Measurements from ENCODE around the gene GPC5.
"Not testable (repeated sequence)": the region's sequence is repeated elsewhere in the genome, so short reads cannot be mapped to it uniquely, and the experiment has no call there.

The GPC5 gene

DNA sequence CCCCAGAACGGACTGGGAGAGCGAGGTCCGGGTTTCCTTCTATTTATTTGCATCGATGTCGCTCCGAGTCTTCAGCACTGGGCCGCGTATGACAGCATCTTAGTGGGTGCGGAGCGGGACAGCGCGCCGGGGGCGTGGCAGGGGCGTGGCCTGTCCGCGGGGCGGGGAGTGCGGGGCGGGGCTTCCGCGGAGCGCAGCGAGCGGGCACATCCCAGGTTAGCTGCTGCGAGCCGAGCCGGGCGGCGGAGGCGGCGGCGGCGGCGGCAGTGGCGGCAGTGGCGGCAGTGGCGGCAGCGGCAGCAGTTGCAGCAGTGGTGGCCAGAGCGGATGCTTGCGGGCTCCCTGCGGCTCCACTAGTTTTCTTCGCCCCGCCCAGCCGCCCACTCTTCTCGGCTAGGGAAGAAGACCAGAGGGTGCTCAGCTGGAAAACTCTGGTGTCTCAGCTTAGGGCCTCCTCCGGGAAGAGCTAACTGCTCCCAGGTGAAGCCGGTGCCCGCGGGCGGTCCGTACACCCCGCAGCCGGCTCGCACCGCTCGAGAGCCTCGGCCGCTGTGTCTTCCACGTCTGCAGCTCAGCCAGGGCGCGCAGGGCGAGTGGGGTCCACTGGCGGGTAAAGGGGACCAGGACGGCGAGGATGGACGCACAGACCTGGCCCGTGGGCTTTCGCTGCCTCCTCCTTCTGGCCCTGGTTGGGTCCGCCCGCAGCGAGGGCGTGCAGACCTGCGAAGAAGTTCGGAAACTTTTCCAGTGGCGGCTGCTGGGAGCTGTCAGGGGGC lies at the start of gene GPC5:
Gene GPC5, plus strand, starts transcription at position 209 of the 776 bp plus-strand sequence.
- no peaks in the 10 kb centered on the region for H3K36me3 ChIP-seq (ENCODE audit: control insufficient read depth, low read depth, low read length)
- H3K27ac ChIP-seq (ENCODE audit: low read length), result no peak within 1 kb of the TSS
- peaks cover 50% of the 10 kb centered on the region for H3K27me3 ChIP-seq (ENCODE audit: control insufficient read depth, insufficient read depth, low read length)
- peak within 1 kb of the TSS; percentile 75 for H3K4me3 ChIP-seq (ENCODE audit: low read length)
- no peaks in the 10 kb centered on the region for H3K9me3 ChIP-seq (ENCODE audit: control insufficient read depth, low read depth, low read length)
- H3K4me1 ChIP-seq (ENCODE audit: control insufficient read depth, low read depth, low read length), result peaks cover 3% of the 10 kb centered on the region
- H3K9ac ChIP-seq (ENCODE audit: low read length), result no peak within 1 kb of the TSS

DNA sequence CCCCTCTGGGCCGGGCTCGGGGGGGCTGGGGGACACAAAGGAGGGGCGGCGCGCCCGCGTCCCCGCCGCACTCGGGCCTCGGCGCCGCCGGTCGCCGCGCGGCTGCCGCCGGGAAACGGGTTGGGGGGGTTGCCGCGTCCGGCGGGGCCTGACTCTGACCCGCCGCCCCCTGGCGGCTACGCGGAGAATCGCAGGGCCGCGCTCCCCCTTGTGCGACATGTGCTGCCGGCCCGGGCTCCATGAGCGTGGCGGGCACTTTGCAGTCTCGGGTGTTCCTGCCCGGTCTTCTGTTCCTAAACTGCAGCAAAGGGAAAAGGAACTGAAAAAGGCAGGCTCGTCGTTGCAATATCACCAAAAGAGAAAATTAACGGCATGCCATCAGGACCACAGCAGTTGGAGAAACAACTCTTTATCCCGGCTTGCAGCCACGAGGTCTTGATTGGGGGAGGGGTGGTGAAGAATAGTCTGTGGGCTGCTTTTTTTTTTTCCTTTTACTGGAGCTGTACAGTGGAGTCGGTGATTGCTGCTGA lies 49.5 kb upstream of the GPC5 start:
- Histone ChIP-seq H3K27ac (ENCODE audit: low read length) (peak overlapping the region; percentile 92), H3K36me3 (ENCODE audit: control insufficient read depth, low read depth, low read length) (peaks cover 50% of the 10 kb centered on the region), H3K27me3 (ENCODE audit: control insufficient read depth, insufficient read depth, low read length) (peaks cover 8% of the 10 kb centered on the region)

DNA sequence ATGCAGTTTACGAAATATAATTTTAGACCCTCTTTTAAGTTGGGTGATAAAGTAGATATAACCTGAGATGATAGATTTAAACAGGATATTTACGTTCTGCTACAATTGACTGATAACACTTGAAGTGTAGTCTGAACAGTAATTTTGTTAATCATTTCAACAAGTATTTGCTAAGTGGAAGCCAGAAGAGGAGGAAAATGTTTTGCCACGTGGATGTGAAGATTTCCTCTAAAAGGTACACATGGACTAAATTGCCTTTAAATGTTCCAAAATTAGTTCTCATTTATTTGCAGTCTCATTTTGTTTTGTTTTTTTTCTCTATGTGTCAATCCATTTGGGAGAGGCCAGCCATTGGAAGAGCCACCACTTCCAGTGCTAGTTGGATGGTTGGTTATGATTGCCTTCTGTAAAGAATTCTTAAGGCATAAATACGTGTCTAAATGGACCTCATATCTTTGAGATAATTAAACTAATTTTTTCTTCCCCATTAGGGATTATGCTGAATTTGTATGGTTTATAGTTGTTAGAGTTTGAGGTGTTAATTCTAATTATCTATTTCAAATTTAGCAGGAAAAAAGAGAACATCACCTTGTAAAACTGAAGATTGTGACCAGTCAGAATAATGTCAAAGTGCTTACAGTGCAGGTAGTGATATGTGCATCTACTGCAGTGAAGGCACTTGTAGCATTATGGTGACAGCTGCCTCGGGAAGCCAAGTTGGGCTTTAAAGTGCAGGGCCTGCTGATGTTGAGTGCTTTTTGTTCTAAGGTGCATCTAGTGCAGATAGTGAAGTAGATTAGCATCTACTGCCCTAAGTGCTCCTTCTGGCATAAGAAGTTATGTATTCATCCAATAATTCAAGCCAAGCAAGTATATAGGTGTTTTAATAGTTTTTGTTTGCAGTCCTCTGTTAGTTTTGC lies 48.2 kb upstream of the GPC5 start:
- peak overlapping the region; percentile 92 for H3K27ac ChIP-seq (ENCODE audit: low read length)
- peaks cover 63% of the 10 kb centered on the region for H3K36me3 ChIP-seq (ENCODE audit: control insufficient read depth, low read depth, low read length)

More for the DNA sequence above, 49.5 kb upstream of the GPC5 start:
- peaks cover 20% of the 10 kb centered on the region for H3K4me1 ChIP-seq (ENCODE audit: control insufficient read depth, low read depth, low read length)
- no peaks in the 10 kb centered on the region for H3K9me3 ChIP-seq (ENCODE audit: control insufficient read depth, low read depth, low read length)
- peak overlapping the region; percentile 100 for H3K9ac ChIP-seq (ENCODE audit: low read length)
- H3K4me3 ChIP-seq (ENCODE audit: low read length), result peak overlapping the region; percentile 96

DNA sequence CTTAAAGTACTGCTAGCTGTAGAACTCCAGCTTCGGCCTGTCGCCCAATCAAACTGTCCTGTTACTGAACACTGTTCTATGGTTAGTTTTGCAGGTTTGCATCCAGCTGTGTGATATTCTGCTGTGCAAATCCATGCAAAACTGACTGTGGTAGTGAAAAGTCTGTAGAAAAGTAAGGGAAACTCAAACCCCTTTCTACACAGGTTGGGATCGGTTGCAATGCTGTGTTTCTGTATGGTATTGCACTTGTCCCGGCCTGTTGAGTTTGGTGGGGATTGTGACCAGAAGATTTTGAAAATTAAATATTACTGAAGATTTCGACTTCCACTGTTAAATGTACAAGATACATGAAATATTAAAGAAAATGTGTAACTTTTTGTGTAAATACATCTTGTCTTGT lies 47.3 kb upstream of the GPC5 start:
- H3K4me1 ChIP-seq (ENCODE audit: control insufficient read depth, low read depth, low read length), result peaks cover 20% of the 10 kb centered on the region
- H3K9me3 ChIP-seq (ENCODE audit: control insufficient read depth, low read depth, low read length), result no peaks in the 10 kb centered on the region
- H3K9ac ChIP-seq (ENCODE audit: low read length), result peak overlapping the region; percentile 100
- no peak overlapping the region for H3K27ac ChIP-seq (ENCODE audit: low read length)
- H3K36me3 ChIP-seq (ENCODE audit: control insufficient read depth, low read depth, low read length), result peaks cover 72% of the 10 kb centered on the region
- H3K4me3 ChIP-seq (ENCODE audit: low read length), result peak overlapping the region; percentile 96
- H3K27me3 ChIP-seq (ENCODE audit: control insufficient read depth, insufficient read depth, low read length), result peaks cover 6% of the 10 kb centered on the region

More for the DNA sequence above, 48.2 kb upstream of the GPC5 start:
- Histone ChIP-seq H3K4me1 (ENCODE audit: control insufficient read depth, low read depth, low read length) (peaks cover 20% of the 10 kb centered on the region), H3K9me3 (ENCODE audit: control insufficient read depth, low read depth, low read length) (no peaks in the 10 kb centered on the region), H3K27me3 (ENCODE audit: control insufficient read depth, insufficient read depth, low read length) (peaks cover 8% of the 10 kb centered on the region), H3K9ac (ENCODE audit: low read length) (peak overlapping the region; percentile 100), H3K4me3 (ENCODE audit: low read length) (peak overlapping the region; percentile 96)

DNA sequence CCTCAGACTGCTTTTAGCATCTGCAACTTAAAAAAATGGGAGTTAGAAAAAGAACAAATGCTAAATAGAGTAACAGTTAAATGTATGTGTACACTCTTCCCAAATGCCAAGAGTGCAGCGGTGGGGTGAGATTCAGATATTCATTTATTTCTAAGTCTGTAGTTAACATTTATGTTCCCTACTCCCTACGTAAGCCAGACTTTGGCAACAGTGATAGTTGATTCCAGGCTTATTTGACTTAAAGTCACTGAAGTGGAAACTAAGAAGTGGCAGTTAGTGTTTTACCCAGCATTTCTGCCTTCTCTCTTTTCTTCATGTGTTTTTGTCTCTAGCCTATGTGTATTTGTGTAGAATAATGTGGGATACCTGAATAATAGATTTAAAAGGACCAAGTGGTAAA lies 46.4 kb upstream of the GPC5 start:
- Histone ChIP-seq H3K27me3 (ENCODE audit: control insufficient read depth, insufficient read depth, low read length) (no peaks in the 10 kb centered on the region), H3K36me3 (ENCODE audit: control insufficient read depth, low read depth, low read length) (peaks cover 80% of the 10 kb centered on the region), H3K9ac (ENCODE audit: low read length) (no peak overlapping the region), H3K27ac (ENCODE audit: low read length) (no peak overlapping the region), H3K4me3 (ENCODE audit: low read length) (peak overlapping the region; percentile 96), H3K9me3 (ENCODE audit: control insufficient read depth, low read depth, low read length) (no peaks in the 10 kb centered on the region), H3K4me1 (ENCODE audit: control insufficient read depth, low read depth, low read length) (peaks cover 15% of the 10 kb centered on the region)

DNA sequence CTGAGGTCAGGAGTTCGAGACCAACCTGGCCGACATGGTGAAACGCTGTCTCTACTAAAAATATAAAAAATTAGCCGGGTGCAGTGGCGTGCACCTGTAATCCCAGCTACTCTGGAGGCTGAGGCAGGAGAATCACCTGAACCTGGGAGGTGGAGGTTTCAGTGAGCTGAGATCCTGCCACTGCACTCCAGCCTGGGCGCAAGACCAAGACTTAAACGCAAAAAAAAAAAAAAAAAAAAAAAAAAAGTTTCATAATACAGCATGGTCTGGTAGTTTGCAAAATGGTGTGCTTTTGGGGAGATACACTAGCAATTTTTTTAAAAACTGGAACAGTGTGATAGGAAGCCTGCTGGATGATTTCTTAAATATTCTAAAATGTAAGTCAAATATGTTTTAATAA lies 45.5 kb upstream of the GPC5 start:
- not testable (repeated sequence) for H3K4me3 ChIP-seq (ENCODE audit: low read length); H3K27me3 ChIP-seq (ENCODE audit: control insufficient read depth, insufficient read depth, low read length); H3K27ac ChIP-seq (ENCODE audit: low read length); H3K9me3 ChIP-seq (ENCODE audit: control insufficient read depth, low read depth, low read length); H3K9ac ChIP-seq (ENCODE audit: low read length)
- H3K4me1 ChIP-seq (ENCODE audit: control insufficient read depth, low read depth, low read length), result peaks cover 15% of the 10 kb centered on the region
- H3K36me3 ChIP-seq (ENCODE audit: control insufficient read depth, low read depth, low read length), result peaks cover 84% of the 10 kb centered on the region

DNA sequence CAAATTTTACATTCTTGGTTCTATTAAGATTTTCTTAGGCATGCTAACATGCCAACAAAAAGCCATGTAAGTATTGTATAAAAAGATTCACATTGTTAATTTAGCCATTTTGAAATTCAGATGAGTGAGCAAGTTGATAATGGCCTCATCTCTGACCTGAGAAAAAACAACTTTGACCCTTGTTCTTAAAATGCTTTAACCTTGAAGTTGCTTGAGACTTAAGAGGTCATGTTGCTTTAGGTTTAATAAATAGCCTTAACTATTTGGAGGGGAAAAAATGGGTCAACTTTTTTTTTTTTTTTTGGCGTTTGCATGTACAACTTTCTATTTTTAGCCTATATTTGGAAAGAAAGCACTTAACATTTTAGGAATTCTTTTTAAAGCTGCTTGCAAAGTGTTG lies 44.9 kb upstream of the GPC5 start:
- H3K4me1 ChIP-seq (ENCODE audit: control insufficient read depth, low read depth, low read length), result peaks cover 15% of the 10 kb centered on the region
- H3K27me3 ChIP-seq (ENCODE audit: control insufficient read depth, insufficient read depth, low read length), result no peaks in the 10 kb centered on the region
- peaks cover 84% of the 10 kb centered on the region for H3K36me3 ChIP-seq (ENCODE audit: control insufficient read depth, low read depth, low read length)
- no peak overlapping the region for H3K27ac ChIP-seq (ENCODE audit: low read length)
- H3K9me3 ChIP-seq (ENCODE audit: control insufficient read depth, low read depth, low read length), result no peaks in the 10 kb centered on the region
- H3K4me3 ChIP-seq (ENCODE audit: low read length), result no peak overlapping the region
- H3K9ac ChIP-seq (ENCODE audit: low read length), result peak overlapping the region; percentile 11

DNA sequence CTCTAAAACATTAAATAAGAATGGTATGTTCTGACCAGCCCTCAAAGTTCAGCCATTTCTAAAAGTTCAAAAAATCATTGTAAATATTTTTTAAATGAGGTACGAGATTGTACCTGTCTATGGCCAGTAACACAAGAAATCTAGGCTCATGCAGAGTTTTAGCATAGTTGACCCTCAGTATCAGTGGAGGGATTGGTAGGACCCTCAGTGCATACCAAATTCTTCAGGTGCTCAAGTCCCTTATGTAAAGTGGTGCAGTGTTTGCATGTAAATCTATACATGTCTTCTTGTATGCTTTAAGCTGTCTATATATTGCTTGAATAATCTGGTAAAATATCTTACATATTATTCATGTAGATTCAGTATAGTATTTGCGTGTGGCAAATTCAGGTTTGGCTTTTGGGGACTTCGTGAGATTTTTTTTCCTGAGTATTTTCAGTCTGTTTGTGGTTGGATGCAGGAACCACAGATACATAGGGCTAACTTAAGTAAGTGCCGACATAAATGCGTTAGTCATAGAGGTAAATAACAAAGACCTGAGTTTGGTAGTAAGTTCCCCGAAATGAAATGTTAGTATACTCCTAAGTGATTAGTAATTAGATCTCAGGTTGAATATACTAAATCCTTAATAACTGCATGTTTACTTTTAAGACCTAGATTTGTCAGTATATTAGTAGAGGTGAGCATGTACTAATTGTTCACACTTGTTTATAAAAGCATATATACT lies 43.2 kb upstream of the GPC5 start:
- Histone ChIP-seq H3K27me3 (ENCODE audit: control insufficient read depth, insufficient read depth, low read length) (no peaks in the 10 kb centered on the region), H3K9me3 (ENCODE audit: control insufficient read depth, low read depth, low read length) (no peaks in the 10 kb centered on the region), H3K36me3 (ENCODE audit: control insufficient read depth, low read depth, low read length) (peaks cover 71% of the 10 kb centered on the region), H3K4me1 (ENCODE audit: control insufficient read depth, low read depth, low read length) (peaks cover 12% of the 10 kb centered on the region), H3K27ac (ENCODE audit: low read length) (no peak overlapping the region), H3K9ac (ENCODE audit: low read length) (no peak overlapping the region), H3K4me3 (ENCODE audit: low read length) (no peak overlapping the region)

DNA sequence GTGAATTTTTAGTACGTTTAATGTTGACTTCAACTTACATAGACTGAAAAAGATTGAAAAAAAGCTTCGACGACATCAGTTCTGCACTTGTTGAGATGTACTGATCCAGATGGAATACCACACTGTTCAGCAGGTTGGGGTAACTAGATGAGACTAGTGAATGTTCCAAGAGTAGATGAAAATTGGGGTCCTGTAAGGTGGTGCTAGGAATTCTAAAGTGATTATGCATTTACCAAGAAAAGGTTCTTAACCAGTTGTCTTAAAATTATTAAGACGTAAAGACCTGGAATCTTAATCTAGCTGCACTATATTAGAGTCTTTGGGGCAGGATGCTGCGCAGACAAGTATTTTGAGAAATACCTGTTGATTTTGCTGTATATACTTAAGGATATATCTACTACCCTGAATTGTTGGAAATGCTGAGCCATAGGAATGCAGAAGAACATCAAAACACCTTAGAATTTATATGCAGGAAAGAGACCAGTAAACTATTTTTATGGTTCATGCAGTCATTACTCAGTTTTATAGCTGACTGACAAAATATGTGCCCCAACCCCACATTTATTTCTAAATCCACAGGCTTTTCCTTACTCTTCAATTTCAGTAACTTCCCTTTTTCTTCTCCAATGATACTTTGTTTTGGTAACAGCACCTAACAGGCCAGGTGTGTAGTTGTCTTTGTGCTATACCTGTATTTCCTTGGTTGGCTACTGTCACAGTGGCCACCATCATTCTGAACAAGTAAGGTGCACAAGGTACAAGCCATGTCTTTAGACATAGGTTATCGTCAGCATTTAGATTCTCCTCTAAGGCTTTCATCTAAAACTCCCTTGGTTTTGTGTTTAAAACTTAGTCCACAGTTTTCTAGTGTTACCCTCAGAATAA lies 42.4 kb upstream of the GPC5 start:
- Histone ChIP-seq H3K27ac (ENCODE audit: low read length) (no peak overlapping the region), H3K4me1 (ENCODE audit: control insufficient read depth, low read depth, low read length) (peaks cover 4% of the 10 kb centered on the region), H3K9me3 (ENCODE audit: control insufficient read depth, low read depth, low read length) (no peaks in the 10 kb centered on the region), H3K9ac (ENCODE audit: low read length) (no peak overlapping the region), H3K4me3 (ENCODE audit: low read length) (no peak overlapping the region), H3K27me3 (ENCODE audit: control insufficient read depth, insufficient read depth, low read length) (no peaks in the 10 kb centered on the region), H3K36me3 (ENCODE audit: control insufficient read depth, low read depth, low read length) (peaks cover 63% of the 10 kb centered on the region)

DNA sequence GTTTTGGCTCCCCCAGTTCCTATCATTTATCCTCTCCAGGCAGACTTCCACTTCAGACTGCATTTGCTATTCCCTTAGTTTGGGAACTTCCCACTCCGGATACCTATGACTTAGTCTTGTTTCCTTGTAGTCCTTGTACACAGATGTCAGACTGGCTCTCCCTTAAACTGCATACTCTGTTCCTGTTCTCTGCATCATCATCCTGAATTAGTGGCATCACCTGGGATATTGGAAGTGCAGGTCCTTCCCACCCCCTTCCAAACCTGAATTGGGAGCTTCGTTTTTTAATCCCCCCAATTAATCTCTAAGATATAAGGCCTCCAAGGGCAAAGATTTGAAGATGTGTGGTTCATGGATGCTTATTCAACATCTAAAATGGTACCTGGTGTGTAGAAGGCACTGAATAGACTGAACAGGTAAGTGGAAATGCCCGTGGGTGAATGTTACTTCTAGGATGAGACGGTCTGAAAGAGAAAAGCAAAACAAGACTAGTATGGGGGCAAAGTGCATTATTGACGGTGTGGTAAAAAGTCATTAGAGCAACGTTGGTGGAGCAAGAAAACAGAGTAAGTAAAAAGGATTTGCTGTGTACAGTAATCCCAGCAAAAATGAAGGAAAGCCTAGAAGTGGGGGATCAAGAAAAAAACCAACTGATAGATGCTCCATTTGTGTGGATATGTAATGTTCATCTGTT lies 41.4 kb upstream of the GPC5 start:
- no peaks in the 10 kb centered on the region for H3K4me1 ChIP-seq (ENCODE audit: control insufficient read depth, low read depth, low read length)
- no peaks in the 10 kb centered on the region for H3K27me3 ChIP-seq (ENCODE audit: control insufficient read depth, insufficient read depth, low read length)
- H3K9me3 ChIP-seq (ENCODE audit: control insufficient read depth, low read depth, low read length), result no peaks in the 10 kb centered on the region
- H3K27ac ChIP-seq (ENCODE audit: low read length), result no peak overlapping the region
- H3K4me3 ChIP-seq (ENCODE audit: low read length), result no peak overlapping the region
- H3K9ac ChIP-seq (ENCODE audit: low read length), result no peak overlapping the region
- H3K36me3 ChIP-seq (ENCODE audit: control insufficient read depth, low read depth, low read length), result peaks cover 53% of the 10 kb centered on the region

All from iPS-18a (cell line).